H1 (cell line): Measurements from ENCODE around the gene RPS6KA5. TPM values are rescaled to one million over a fixed set of nuclear protein-coding genes. Genes with fewer than 3 reads are reported as not detected.

Experiments used
- CTCF ChIA-PET: fragments of 300-600 bp; sonication (Branson Sonifier 250); formaldehyde crosslinking; loops from one replicate; lab custom pipeline; 2021; ENCODE audit not compliant: partially characterized antibody; lab: Charles Lee
- POLR2A ChIA-PET: fragments of 300-600 bp; sonication (Branson Sonifier 250); formaldehyde crosslinking; loops from one replicate; lab custom pipeline; 2021; ENCODE audit warnings: inconsistent platforms; ENCODE audit not compliant: partially characterized antibody; lab: Charles Lee
- DNase-seq, 2 experiments: peaks; one replicate each; pipeline versions ENCODE4 v3.0.0 to v3.0.0-alpha.2; 2010 to 2022; ENCODE audit warnings: low spot score in 2 of 2, low read depth in 1 of 2, mixed read lengths in 1 of 2
- FAIRE-seq: peaks from 2 replicates; lab custom pipeline; 2011; peaks lifted over from hg19 to GRCh38; lab: Jason Lieb, UNC
- H2AFZ ChIP-seq: 2 replicates; pipeline ENCODE4 v1.8.1; 2012; ENCODE audit warnings: low read length, inconsistent platforms
- H2AK5ac ChIP-seq: 2 replicates; pipeline ENCODE4 v1.6.1; 2013; ENCODE audit warnings: low read depth, low read length
- H2BK120ac ChIP-seq: replicated peaks from 2 replicates; pipeline ENCODE3; 2013; ENCODE audit warnings: low read depth, low read length, inconsistent platforms
- H2BK12ac ChIP-seq: 2 replicates; pipeline ENCODE4 v1.6.1; 2013; ENCODE audit warnings: low read depth, low read length
- H2BK15ac ChIP-seq: 2 replicates; pipeline ENCODE4 v1.6.1; 2013; ENCODE audit warnings: low read length
- H2BK20ac ChIP-seq: 2 replicates; pipeline ENCODE4 v1.6.1; 2013; ENCODE audit warnings: low read length
- H2BK5ac ChIP-seq: 2 replicates; pipeline ENCODE4 v1.6.1; 2013; ENCODE audit warnings: low read depth, low read length
- H3K14ac ChIP-seq: 2 replicates; pipeline ENCODE4 v1.6.1; 2013; ENCODE audit warnings: inconsistent platforms; ENCODE audit not compliant: insufficient read length
- H3K18ac ChIP-seq: 2 replicates; pipeline ENCODE4 v1.6.1; 2013; ENCODE audit warnings: low read length; ENCODE audit errors: extremely low read depth
- H3K23ac ChIP-seq: 2 replicates; pipeline ENCODE4 v1.6.1; 2013; ENCODE audit warnings: inconsistent platforms; ENCODE audit not compliant: insufficient read length
- H3K23me2 ChIP-seq: 2 replicates; pipeline ENCODE4 v1.6.1; 2013; ENCODE audit warnings: low read depth, low read length
- H3K27ac ChIP-seq: 2 replicates; pipeline ENCODE4 v1.6.1; 2011; ENCODE audit warnings: low read depth, low read length, inconsistent platforms
- H3K27me3 ChIP-seq, 4 experiments: replicated peaks in 1 of 4; 1 replicate in 1 of 4; 2 replicates in 3 of 4; pipeline versions ENCODE4 v1.6.1 to v1.8.1; 2011 to 2013; ENCODE audit warnings: low read length in 3 of 4, mild to moderate bottlenecking in 3 of 4, inconsistent platforms in 2 of 4, mixed read lengths in 2 of 4, moderate library complexity in 1 of 4; ENCODE audit not compliant: control insufficient read depth in 3 of 4, insufficient read depth in 3 of 4; ENCODE audit errors: extremely low read depth in 1 of 4
- H3K36me3 ChIP-seq, 4 experiments: 2 replicates each; pipeline versions ENCODE4 v1.6.1 to v1.8.1; 2011 to 2013; ENCODE audit warnings: mild to moderate bottlenecking in 4 of 4, low read length in 3 of 4, moderate library complexity in 2 of 4, control low read depth in 1 of 4, inconsistent platforms in 1 of 4; ENCODE audit not compliant: insufficient read depth in 4 of 4, control insufficient read depth in 2 of 4
- H3K4ac ChIP-seq: replicated peaks from 2 replicates; pipeline ENCODE3; 2013; ENCODE audit warnings: low read length, low read depth, mixed read lengths, inconsistent platforms; ENCODE audit not compliant: insufficient read length
- H3K4me1 ChIP-seq, 4 experiments: replicated peaks in 1 of 4; 1 replicate in 1 of 4; 2 replicates in 3 of 4; pipeline versions ENCODE4 v1.6.1 to v1.8.1; 2011 to 2013; ENCODE audit warnings: low read length in 3 of 4, inconsistent platforms in 2 of 4, mixed read lengths in 1 of 4; ENCODE audit not compliant: insufficient read depth in 4 of 4, control insufficient read depth in 3 of 4
- H3K4me2 ChIP-seq, 2 experiments: 2 replicates each; pipeline versions ENCODE4 v1.6.1 to v1.8.1; 2011 to 2013; ENCODE audit warnings: low read depth in 2 of 2, low read length in 2 of 2, control low read depth in 1 of 2, inconsistent platforms in 1 of 2, mild to moderate bottlenecking in 1 of 2; ENCODE audit not compliant: insufficient read depth in 1 of 2
- H3K4me3 ChIP-seq, 4 experiments: fragments of 200-600, 300-600 bp in 1 of 4; sonication (generic), shearing (Covaris generic), sonication (Bioruptor Twin) in 1 of 4; 2 replicates each; pipeline versions ENCODE4 v1.5.1 to v1.8.1; 2011 to 2016; ENCODE audit warnings: low read length in 4 of 4, low read depth in 3 of 4, control low read depth in 2 of 4, inconsistent platforms in 2 of 4, mild to moderate bottlenecking in 2 of 4, mixed read lengths in 1 of 4, moderate library complexity in 1 of 4; ENCODE audit not compliant: insufficient read depth in 2 of 4; ENCODE audit errors: extremely low read depth in 1 of 4
- H3K56ac ChIP-seq: replicated peaks from 2 replicates; pipeline ENCODE3; 2013; ENCODE audit warnings: low read depth, mild to moderate bottlenecking, mixed read lengths, low read length, inconsistent platforms; ENCODE audit not compliant: insufficient read length
- H3K79me1 ChIP-seq: 2 replicates; pipeline ENCODE4 v1.6.1; 2013; ENCODE audit warnings: low read depth, low read length, control low read depth
- H3K79me2 ChIP-seq, 2 experiments: 2 replicates each; pipeline versions ENCODE4 v1.6.1 to v1.8.1; 2012 to 2013; ENCODE audit warnings: low read length in 2 of 2, mild to moderate bottlenecking in 2 of 2, inconsistent platforms in 1 of 2; ENCODE audit not compliant: insufficient read depth in 2 of 2, control insufficient read depth in 1 of 2
- H3K9ac ChIP-seq, 4 experiments: replicated peaks in 1 of 4; 1 replicate in 1 of 4; 2 replicates in 3 of 4; pipeline versions ENCODE4 v1.6.1 to v1.8.1; 2011 to 2013; ENCODE audit warnings: low read depth in 3 of 4, low read length in 3 of 4, control low read depth in 2 of 4, mild to moderate bottlenecking in 2 of 4, moderate library complexity in 2 of 4, inconsistent platforms in 1 of 4; ENCODE audit errors: extremely low read depth in 1 of 4
- H3K9me3 ChIP-seq, 2 experiments: 2 replicates each; pipeline versions ENCODE4 v1.6.1 to v1.8.1; 2012 to 2013; ENCODE audit warnings: mild to moderate bottlenecking in 2 of 2, moderate library complexity in 2 of 2, control low read depth in 1 of 2, inconsistent platforms in 1 of 2, low read depth in 1 of 2, low read length in 1 of 2, mixed read lengths in 1 of 2; ENCODE audit not compliant: insufficient read depth in 2 of 2
- H4K20me1 ChIP-seq, 2 experiments: replicated peaks in 1 of 2; 2 replicates each; pipeline versions ENCODE3 to v1.8.1; 2011 to 2013; ENCODE audit warnings: inconsistent platforms in 2 of 2, low read length in 2 of 2, mild to moderate bottlenecking in 1 of 2; ENCODE audit not compliant: insufficient read depth in 2 of 2, control insufficient read depth in 1 of 2
- H4K5ac ChIP-seq: 2 replicates; pipeline ENCODE4 v1.6.1; 2013; ENCODE audit warnings: low read length, low read depth, mixed read lengths, inconsistent platforms; ENCODE audit not compliant: insufficient read length
- H4K8ac ChIP-seq: 2 replicates; pipeline ENCODE4 v1.8.0; 2013; ENCODE audit warnings: mild to moderate bottlenecking, moderate library complexity, low read length, inconsistent platforms; ENCODE audit not compliant: insufficient read depth; ENCODE audit errors: extremely low read depth
- H4K91ac ChIP-seq: replicated peaks from 2 replicates; pipeline ENCODE3; 2013; ENCODE audit warnings: low read length, mixed read lengths, inconsistent platforms; ENCODE audit not compliant: insufficient read length
- ATF3 ChIP-seq: IDR thresholded peaks from 2 replicates; pipeline ENCODE4 v1.6.1; 2011; ENCODE audit warnings: low read depth, mild to moderate bottlenecking, low read length; ENCODE audit not compliant: insufficient read depth
- BACH1 ChIP-seq: IDR thresholded peaks from 2 replicates; pipeline ENCODE4 v1.6.1; 2012; ENCODE audit warnings: low read length, improper control_type of control experiment
- BRCA1 ChIP-seq: IDR thresholded peaks from 2 replicates; pipeline ENCODE4 v1.6.1; 2012; ENCODE audit warnings: low read depth, low read length, improper control_type of control experiment
- CREB1 ChIP-seq: IDR thresholded peaks from 2 replicates; pipeline ENCODE4 v1.6.1; 2012; ENCODE audit warnings: inconsistent platforms
- EP300 ChIP-seq, 2 experiments: IDR thresholded peaks; 1 replicate in 1 of 2; 2 replicates in 1 of 2; pipeline ENCODE4 v1.6.1; 2011 to 2012; ENCODE audit warnings: low read depth in 2 of 2, low read length in 2 of 2, mild to moderate bottlenecking in 2 of 2, borderline replicate concordance in 1 of 2, inconsistent platforms in 1 of 2, moderate library complexity in 1 of 2
- FOSL1 ChIP-seq: IDR thresholded peaks from 2 replicates; pipeline ENCODE4 v1.6.1; 2011; ENCODE audit warnings: mild to moderate bottlenecking, low read depth, low read length, moderate library complexity; ENCODE audit not compliant: insufficient read depth
- KDM1A ChIP-seq: fragments of 200-600, 300-600 bp; sonication (generic); IDR thresholded peaks from 2 replicates; pipeline ENCODE4 v1.7.1; 2016; ENCODE audit warnings: mild to moderate bottlenecking, low read length, borderline replicate concordance
- NRF1 ChIP-seq: IDR thresholded peaks from 2 replicates; pipeline ENCODE4 v1.6.1; 2011; ENCODE audit warnings: mild to moderate bottlenecking, low read depth, low read length, improper control_type of control experiment
- RAD21 ChIP-seq, 2 experiments: IDR thresholded peaks in 1 of 2; conservative IDR thresholded peaks in 1 of 2; 2 replicates each; pipeline ENCODE4 v1.6.1; 2011; ENCODE audit warnings: low read depth in 2 of 2, low read length in 2 of 2, improper control_type of control experiment in 1 of 2, inconsistent platforms in 1 of 2, mild to moderate bottlenecking in 1 of 2, moderate library complexity in 1 of 2
- SIX5 ChIP-seq: IDR thresholded peaks from 2 replicates; pipeline ENCODE4 v1.6.1; 2011; ENCODE audit warnings: mild to moderate bottlenecking, low read depth, low read length
- TAF7 ChIP-seq: optimal IDR thresholded peaks from 2 replicates; pipeline ENCODE3; 2011; ENCODE audit warnings: low read depth, mild to moderate bottlenecking, inconsistent platforms, low read length, moderate library complexity, borderline replicate concordance
- TBP ChIP-seq: IDR thresholded peaks from 2 replicates; pipeline ENCODE4 v1.6.1; 2011; ENCODE audit warnings: low read depth, low read length, improper control_type of control experiment
- polyA plus RNA-seq, 7 experiments: library from polyadenylated mRNA; depleted of rRNA in 3 of 7; stranded (reverse) in 5 of 7; unstranded in 2 of 7; fragments of >200 nt in 5 of 7; fragments of 200-250 nt in 2 of 7; gene quantifications; 1 replicate in 5 of 7; 2 replicates in 1 of 7; 4 replicates in 1 of 7; pipeline versions ENCODE4 v1.2.1 to v1.2.3, GENCODE V29; 2011 to 2013; ENCODE audit warnings: missing spikeins in 2 of 7, mixed read lengths in 2 of 7
- total RNA-seq: library from RNA; stranded (reverse); fragmentation: NEBNext Ultra II Directional; extraction: Animal tissue kit (Norgen Biotek cat#: 25700); gene quantifications from 2 replicates; pipeline ENCODE4 v1.2.1, GENCODE V29; 2021
- TF ChIP-seq, protein P1 (sequence below): IDR thresholded peaks from 2 replicates; pipeline ENCODE4 v1.6.1; 2012; ENCODE audit warnings: low read length, inconsistent platforms

RPS6KA5 gene
- total and polyA plus RNA-seq, 2 of the 8 experiments (the other 6 are each of a cell fraction or from before 2014, with no cell fraction given), result 0.85 to 3.1 TPM

- no peak overlapping the region for H3K18ac ChIP-seq
- H3K56ac ChIP-seq, result no peak overlapping the region
- no peak overlapping the region for H3K27ac ChIP-seq
- DNase-seq (no peak), FAIRE-seq (no peak)
- H4K20me1 ChIP-seq, result no peaks in the 10 kb centered on the region
- no peaks in the 10 kb centered on the region for H3K9me3 ChIP-seq
- POLR2A ChIA-PET, result no interaction called here
- H3K36me3 ChIP-seq, result no peaks in the 10 kb centered on the region
- no peak overlapping the region for H3K23ac ChIP-seq
- H2BK15ac ChIP-seq, result no peak overlapping the region
- no peaks in the 10 kb centered on the region for H3K79me1 ChIP-seq
- CTCF ChIA-PET, result interaction anchor here (1.0 to 2.1 kb wide), 4 partner anchors 19 to 307 kb away, joined by 3 to 4 read pairs (median 3); no protein-coding TSS in a partner anchor
- H2BK12ac ChIP-seq, result no peak overlapping the region
- no peak overlapping the region for H3K4me2 ChIP-seq
- H3K4me1 ChIP-seq, result peaks cover 0 to 3% (median 0%) of the 10 kb centered on the region in 4 experiments; a peak in 2 of 7 replicates
- no peak overlapping the region for H2BK120ac ChIP-seq
- H3K4ac ChIP-seq, result no peak overlapping the region
- no peak overlapping the region for H3K9ac ChIP-seq
- no peak overlapping the region for H2AFZ ChIP-seq
- H3K23me2 ChIP-seq, result no peaks in the 10 kb centered on the region
- no peak overlapping the region for H2AK5ac ChIP-seq
- no peak overlapping the region for H2BK5ac ChIP-seq
- no peak overlapping the region for H2BK20ac ChIP-seq
- no peak overlapping the region for H4K91ac ChIP-seq
- H3K79me2 ChIP-seq, result no peaks in the 10 kb centered on the region
- no peaks in the 10 kb centered on the region for H3K27me3 ChIP-seq
- H3K4me3 ChIP-seq, result no peak overlapping the region
- H4K5ac ChIP-seq, result no peak overlapping the region
- no peak overlapping the region for H4K8ac ChIP-seq
- H3K14ac ChIP-seq, result no peak overlapping the region
- TF ChIP-seq KDM1A (no peak), RAD21 (IDR thresholded peaks at IDR 0.05 in 1 of 2, conservative IDR thresholded peaks at IDR 0.05 in 1 of 2; ENCODE audit: low read depth in 2 of 2, low read length in 2 of 2) (no peak), FOSL1 (no peak), TAF7 (no peak), EP300 (IDR thresholded peaks at IDR 0.05; ENCODE audit: borderline replicate concordance in 1 of 2, low read depth in 2 of 2, low read length in 2 of 2) (no peak), ATF3 (no peak), SIX5 (no peak), BACH1 (no peak), NRF1 (no peak), TBP (no peak), CREB1 (no peak), BRCA1 (no peak)
- TF ChIP-seq, protein P1, sequence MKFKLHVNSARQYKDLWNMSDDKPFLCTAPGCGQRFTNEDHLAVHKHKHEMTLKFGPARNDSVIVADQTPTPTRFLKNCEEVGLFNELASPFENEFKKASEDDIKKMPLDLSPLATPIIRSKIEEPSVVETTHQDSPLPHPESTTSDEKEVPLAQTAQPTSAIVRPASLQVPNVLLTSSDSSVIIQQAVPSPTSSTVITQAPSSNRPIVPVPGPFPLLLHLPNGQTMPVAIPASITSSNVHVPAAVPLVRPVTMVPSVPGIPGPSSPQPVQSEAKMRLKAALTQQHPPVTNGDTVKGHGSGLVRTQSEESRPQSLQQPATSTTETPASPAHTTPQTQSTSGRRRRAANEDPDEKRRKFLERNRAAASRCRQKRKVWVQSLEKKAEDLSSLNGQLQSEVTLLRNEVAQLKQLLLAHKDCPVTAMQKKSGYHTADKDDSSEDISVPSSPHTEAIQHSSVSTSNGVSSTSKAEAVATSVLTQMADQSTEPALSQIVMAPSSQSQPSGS, result no peak
These were observed 193.6 kb downstream of the RPS6KA5 start for GRCh38 chr14:90866833-90867232.
